MCF 10A (cell line): Measurements from ENCODE around the gene NLGN4X. TPM values are rescaled to one million over a fixed set of nuclear protein-coding genes. Genes with fewer than 3 reads are reported as not detected.

Experiments used
- BruUV-seq: library from RNA; stranded (reverse); fragments of 400-500 nt; replicated peaks from 2 replicates; lab custom pipeline; 2021; lab: Mats Ljungman, UMichigan
- CTCF ChIA-PET: fragments of 300-600 bp; sonication (Branson Sonifier 250); formaldehyde crosslinking; extraction: SDS; loops from one replicate; lab custom pipeline; 2021; ENCODE audit warnings: antibody characterized with exemption, inconsistent platforms; lab: Yijun Ruan, JAX
- POLR2A ChIA-PET: fragments of 300-600, 350-650 bp; sonication (Branson Sonifier 250); formaldehyde crosslinking; extraction: SDS; loops from one replicate; lab custom pipeline; 2020; ENCODE audit warnings: antibody characterized with exemption, inconsistent platforms; lab: Yijun Ruan, JAX
- DNase-seq: peaks from one replicate; pipeline ENCODE4 v3.0.0-alpha.2; 2018; ENCODE audit not compliant: unreplicated experiment
- H3K27ac Mint-ChIP-seq: one replicate; pipeline ENCODE4 v1.8.0; 2022; ENCODE audit warnings: mild to moderate bottlenecking, low read depth, mixed read lengths; ENCODE audit not compliant: unreplicated experiment
- H3K27me3 Mint-ChIP-seq: one replicate; pipeline ENCODE4 v1.8.0; 2022; ENCODE audit warnings: mixed read lengths; ENCODE audit not compliant: insufficient read depth, unreplicated experiment
- H3K36me3 Mint-ChIP-seq: one replicate; pipeline ENCODE4 v1.8.0; 2022; ENCODE audit warnings: mild to moderate bottlenecking, moderate library complexity, mixed read lengths; ENCODE audit not compliant: insufficient read depth, unreplicated experiment
- H3K4me1 Mint-ChIP-seq: one replicate; pipeline ENCODE4 v1.8.0; 2022; ENCODE audit warnings: mixed read lengths; ENCODE audit not compliant: insufficient read depth, unreplicated experiment
- H3K4me3 Mint-ChIP-seq: one replicate; pipeline ENCODE4 v1.8.0; 2022; ENCODE audit warnings: mild to moderate bottlenecking, moderate library complexity, mixed read lengths; ENCODE audit not compliant: unreplicated experiment
- H3K9me3 Mint-ChIP-seq: one replicate; pipeline ENCODE4 v1.8.0; 2022; ENCODE audit warnings: mixed read lengths; ENCODE audit not compliant: unreplicated experiment
- CTCF ChIP-seq: fragments of 200-600 bp; IDR thresholded peaks from one replicate; pipeline ENCODE4 v1.8.0; 2022; ENCODE audit warnings: antibody characterized with exemption, mild to moderate bottlenecking; ENCODE audit not compliant: unreplicated experiment
- intact Hi-C: fragments of 100-400 bp; cut with micrococcal nuclease; formaldehyde crosslinking; loops from 2 replicates; pipeline ENCODE4 v1.14.1; 2022
- total RNA-seq: library from RNA; stranded (reverse); gene quantifications from 2 replicates; pipeline ENCODE4 v1.2.3, GENCODE V29; 2022

NLGN4X gene
- total RNA-seq, 1 experiment from 2014 or later: 1.6 TPM

DNA sequence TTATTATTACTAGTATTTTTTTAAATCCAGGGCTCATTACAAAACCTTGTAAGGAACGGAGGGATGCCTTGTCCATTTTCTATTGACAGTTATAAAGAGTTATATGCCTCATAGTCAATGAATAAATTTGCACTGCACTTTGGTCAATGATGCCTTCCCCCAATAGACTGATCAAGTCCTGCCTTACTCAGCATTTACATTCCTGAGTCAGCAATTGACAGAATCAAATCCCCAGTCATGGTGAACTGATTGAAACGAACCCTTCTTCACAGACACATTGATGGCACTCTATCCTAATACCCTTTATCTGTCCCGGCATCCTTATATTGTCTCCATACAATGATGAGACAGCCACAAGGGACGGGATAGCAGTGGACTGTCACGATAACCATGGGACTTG, 213.2 kb downstream of the NLGN4X start:
- TF ChIP-seq CTCF: no peak
- ChIA-PET POLR2A (no interaction called here), CTCF (interaction anchor here (0.7 kb wide), 1 partner anchor 121 kb away, joined by 3 read pairs; no protein-coding TSS in a partner anchor)
- intact Hi-C loops: no loop called here
- Mint-ChIP-seq H3K4me3 (no peak overlapping the region), H3K4me1 (no peaks in the 10 kb centered on the region), H3K36me3 (no peaks in the 10 kb centered on the region), H3K27me3 (no peaks in the 10 kb centered on the region), H3K9me3 (no peaks in the 10 kb centered on the region), H3K27ac (no peak overlapping the region)
- BruUV-seq: no TSS peak
- DNase-seq: no peak

DNA sequence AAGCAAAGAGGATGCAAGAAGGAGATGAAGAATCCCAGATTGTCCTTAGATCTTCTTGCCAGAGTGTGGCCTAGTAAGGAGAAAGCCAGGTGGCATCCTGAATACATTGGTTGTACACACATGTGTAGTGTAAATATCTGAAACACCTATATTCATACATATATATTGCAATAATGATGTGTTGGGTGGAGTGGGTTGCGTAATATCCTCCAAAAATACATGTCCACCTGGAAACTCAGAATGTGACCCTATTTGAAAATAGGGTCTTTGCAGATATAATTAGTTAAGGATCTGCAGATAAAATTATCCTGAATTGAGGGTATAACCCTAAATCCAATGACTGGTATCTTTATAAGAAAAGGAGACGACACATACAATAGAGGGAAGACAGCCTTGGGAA, 216.3 kb downstream of the NLGN4X start:
- peaks cover 8% of the 10 kb centered on the region for H3K9me3 Mint-ChIP-seq
- peak overlapping the region; percentile 25 for H3K27ac Mint-ChIP-seq
- no TSS peak for BruUV-seq
- H3K27me3 Mint-ChIP-seq: no peaks in the 10 kb centered on the region
- no peaks in the 10 kb centered on the region for H3K4me1 Mint-ChIP-seq
- DNase-seq: no peak
- ChIA-PET CTCF (no interaction called here), POLR2A (no interaction called here)
- H3K36me3 Mint-ChIP-seq: no peaks in the 10 kb centered on the region
- no peak for TF ChIP-seq CTCF
- no peak overlapping the region for H3K4me3 Mint-ChIP-seq
- intact Hi-C loops: no loop called here

DNA sequence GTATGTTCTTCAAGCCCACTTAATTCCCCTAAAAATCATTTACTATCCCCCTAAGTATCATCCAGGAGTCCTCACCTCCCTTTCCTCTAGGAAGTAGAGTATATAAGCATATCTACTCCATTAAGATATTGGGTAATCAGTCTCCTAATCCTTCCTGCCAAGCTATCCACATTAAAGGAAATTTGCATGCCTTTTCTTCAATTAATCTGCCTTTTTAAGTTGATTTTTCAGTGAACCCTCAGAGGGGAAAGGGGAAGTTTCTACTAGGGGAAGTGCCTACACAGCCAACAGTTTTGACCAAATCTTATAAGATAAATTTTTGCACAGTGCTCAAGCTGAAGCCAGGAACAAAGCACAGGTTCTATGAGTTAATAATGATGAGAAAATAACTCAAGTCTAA, 222.8 kb downstream of the NLGN4X start:
- no peaks in the 10 kb centered on the region for H3K4me1 Mint-ChIP-seq
- H3K27me3 Mint-ChIP-seq: no peaks in the 10 kb centered on the region
- POLR2A ChIA-PET: no interaction called here
- CTCF ChIA-PET: no interaction called here
- no peak overlapping the region for H3K4me3 Mint-ChIP-seq
- no peaks in the 10 kb centered on the region for H3K36me3 Mint-ChIP-seq
- peaks cover 8% of the 10 kb centered on the region for H3K9me3 Mint-ChIP-seq
- no peak for DNase-seq
- no peak overlapping the region for H3K27ac Mint-ChIP-seq
- BruUV-seq: no TSS peak
- intact Hi-C loops: no loop called here
- TF ChIP-seq CTCF: no peak

DNA sequence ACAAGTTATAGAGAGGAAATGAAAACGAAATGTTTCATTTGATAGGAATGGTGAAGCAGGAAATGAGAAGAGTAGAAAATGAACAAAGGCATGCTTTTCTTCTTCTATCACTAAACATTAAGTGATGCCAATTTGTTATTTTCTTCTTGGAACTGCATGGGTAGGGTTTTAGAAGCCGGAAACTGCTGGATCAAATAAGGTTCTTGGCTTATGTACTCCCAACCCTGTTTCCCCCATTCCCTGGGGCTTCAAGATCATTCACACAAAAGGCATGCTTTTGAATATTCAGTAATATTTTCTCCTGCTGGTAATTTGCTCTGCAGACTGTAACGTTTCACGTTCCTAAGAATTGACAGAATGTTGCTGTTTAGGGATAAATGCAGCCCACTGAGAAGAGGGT, 224.1 kb downstream of the NLGN4X start:
- intact Hi-C loops: no loop called here
- CTCF ChIA-PET: no interaction called here
- Mint-ChIP-seq H3K27me3 (no peaks in the 10 kb centered on the region), H3K9me3 (peaks cover 8% of the 10 kb centered on the region), H3K27ac (no peak overlapping the region), H3K4me1 (no peaks in the 10 kb centered on the region), H3K36me3 (no peaks in the 10 kb centered on the region), H3K4me3 (no peak overlapping the region)
- TF ChIP-seq CTCF: no peak
- no TSS peak for BruUV-seq
- no peak for DNase-seq
- POLR2A ChIA-PET: no interaction called here
